HG03196 (cell line): Measurements from ENCODE around the gene TNFRSF1B.

Experiments
- ATAC-seq: cut with Tn5 transposase; IDR thresholded peaks from one replicate; pipeline ENCODE4 v1.9.1; 2021; ENCODE audit not compliant: unreplicated experiment

The TNFRSF1B gene

GRCh38 chr1:12174924-12175810 lies 8.4 kb downstream of the TNFRSF1B start:
- no peak for ATAC-seq

GRCh38 chr1:12176298-12177118 lies 9.7 kb downstream of the TNFRSF1B start:
- no peak for ATAC-seq

- no peak for ATAC-seq
Measured at GRCh38 chr1:12177156-12177998, 10.6 kb downstream of the TNFRSF1B start.

DNA sequence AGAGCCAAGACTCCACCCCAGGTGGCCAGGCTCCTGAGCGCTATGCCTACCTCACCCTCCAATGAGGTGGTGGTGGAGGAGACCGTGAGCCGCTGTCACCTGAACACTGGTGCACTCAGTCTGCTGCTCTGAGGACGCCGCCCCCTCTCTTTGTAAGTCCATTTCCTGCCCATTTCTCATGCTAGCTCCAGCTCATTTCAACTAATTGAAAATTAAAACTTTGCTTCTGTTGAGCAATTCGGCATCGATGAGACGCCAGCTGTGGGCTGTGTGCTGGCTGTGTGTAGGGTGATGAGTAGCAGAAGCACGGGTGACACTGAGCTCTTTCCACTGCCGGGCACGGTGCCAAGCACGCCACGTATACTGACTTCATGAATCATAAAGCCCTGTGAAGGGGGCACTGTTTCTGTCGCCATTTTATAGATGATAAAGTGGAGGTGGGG lies 11.2 kb downstream of the TNFRSF1B start:
- no peak for ATAC-seq

GRCh38 chr1:12178511-12178910 lies 11.7 kb downstream of the TNFRSF1B start:
- no peak for ATAC-seq

- ATAC-seq = no peak
Measured at GRCh38 chr1:12179111-12179519, 12.3 kb downstream of the TNFRSF1B start.

GRCh38 chr1:12179676-12180075 lies 12.9 kb downstream of the TNFRSF1B start:
- ATAC-seq = no peak

DNA sequence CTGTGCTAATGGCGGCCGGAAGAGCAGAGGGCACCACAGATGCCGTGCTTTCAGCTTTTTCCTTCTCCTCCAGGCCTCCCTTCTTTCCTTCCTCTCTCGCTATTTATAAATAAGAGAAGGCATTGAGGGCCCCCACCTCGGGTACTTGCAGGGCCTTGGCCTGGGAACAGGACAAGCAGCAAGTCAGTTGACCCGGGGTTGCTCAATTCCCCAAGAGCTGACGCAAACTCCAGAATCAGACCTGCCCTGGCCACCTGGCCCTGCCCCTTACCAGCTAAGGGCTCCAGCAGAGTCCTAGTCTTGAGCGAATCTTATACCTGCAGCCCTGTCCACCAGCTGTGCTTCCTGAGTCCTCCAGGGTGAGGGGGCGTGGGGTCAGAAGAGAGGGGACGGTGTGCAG lies 13.5 kb downstream of the TNFRSF1B start:
- no peak for ATAC-seq

DNA sequence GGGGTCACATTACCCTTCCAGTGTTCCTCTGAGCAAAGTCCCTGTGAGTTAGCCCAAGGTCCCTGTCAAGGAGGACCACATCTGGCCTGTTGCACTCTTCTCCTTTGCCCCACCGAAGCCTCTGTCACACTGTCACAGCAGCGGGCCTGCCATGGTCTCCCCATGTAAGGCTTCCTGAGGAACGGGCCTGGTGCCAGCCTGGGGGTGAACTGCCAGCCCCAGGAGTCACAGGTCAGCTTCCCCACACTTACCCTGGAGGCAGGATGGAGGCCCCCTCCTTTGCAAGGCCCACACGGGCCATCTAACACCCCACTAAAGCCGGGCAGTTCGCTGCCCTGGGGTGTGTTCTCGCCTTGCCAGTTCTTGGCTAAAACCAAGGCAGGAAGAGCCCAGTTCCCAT lies 14.1 kb downstream of the TNFRSF1B start:
- no peak for ATAC-seq

GRCh38 chr1:12181568-12181967 lies 14.8 kb downstream of the TNFRSF1B start:
- no peak for ATAC-seq

DNA sequence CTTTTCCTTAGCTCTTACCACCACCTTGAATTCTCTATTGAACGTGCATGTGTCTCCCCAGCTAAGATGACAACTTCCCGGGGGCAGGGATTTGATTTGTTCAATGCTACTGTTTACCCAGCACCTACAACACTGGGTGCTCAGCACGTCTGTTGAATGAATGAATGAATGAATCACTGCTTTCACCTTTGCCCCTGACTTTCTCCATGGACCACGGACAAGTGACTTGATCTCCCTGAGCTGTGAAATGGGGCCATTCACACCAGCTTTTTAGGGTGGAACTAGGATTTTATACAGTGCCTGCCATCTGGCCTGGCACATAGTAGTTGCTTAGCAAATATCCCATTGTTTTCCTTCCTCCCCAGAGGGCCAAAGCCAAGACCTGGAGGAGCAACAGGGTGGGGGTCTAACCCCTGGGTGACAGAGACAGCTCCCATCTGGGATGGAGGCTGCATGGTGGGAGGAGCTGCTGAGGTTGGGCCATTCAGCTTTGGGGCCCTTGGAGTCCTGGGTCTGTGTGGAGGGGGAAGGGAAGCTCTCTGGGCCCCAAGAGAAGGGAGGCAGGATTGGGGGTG lies 15.7 kb downstream of the TNFRSF1B start:
- ATAC-seq = no peak

DNA sequence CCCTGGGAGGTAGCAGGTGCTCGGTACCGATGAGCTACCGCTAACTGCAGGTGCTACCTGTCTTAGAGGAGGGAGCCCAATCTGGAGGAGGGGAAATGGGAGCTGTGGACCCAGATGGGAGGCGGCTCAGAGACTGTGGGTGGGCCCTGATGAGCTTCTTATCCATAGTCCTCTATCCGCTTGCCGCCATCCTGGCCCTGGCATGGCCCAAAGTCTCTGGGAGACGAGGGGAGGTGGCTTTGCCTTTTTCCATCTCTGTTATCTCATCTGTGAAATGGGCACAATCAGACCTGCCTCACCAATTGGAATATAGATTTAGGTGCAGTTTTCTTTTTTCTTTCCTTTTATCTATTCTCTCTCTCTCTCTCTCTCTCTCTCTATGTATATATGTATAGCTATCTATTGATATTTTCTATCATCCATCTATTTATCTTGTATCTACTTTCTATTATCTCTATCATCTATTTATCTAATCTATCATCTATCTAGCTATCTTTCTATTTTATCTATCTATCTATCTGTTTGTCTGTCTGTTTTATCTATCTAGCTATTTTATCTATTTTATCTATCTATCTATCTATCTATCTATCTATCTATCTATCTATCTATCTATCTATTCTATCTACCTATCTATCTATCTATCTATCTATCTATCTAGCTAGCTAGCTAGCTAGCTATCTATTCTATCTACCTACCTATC lies 16.5 kb downstream of the TNFRSF1B start:
- ATAC-seq = no peak

DNA sequence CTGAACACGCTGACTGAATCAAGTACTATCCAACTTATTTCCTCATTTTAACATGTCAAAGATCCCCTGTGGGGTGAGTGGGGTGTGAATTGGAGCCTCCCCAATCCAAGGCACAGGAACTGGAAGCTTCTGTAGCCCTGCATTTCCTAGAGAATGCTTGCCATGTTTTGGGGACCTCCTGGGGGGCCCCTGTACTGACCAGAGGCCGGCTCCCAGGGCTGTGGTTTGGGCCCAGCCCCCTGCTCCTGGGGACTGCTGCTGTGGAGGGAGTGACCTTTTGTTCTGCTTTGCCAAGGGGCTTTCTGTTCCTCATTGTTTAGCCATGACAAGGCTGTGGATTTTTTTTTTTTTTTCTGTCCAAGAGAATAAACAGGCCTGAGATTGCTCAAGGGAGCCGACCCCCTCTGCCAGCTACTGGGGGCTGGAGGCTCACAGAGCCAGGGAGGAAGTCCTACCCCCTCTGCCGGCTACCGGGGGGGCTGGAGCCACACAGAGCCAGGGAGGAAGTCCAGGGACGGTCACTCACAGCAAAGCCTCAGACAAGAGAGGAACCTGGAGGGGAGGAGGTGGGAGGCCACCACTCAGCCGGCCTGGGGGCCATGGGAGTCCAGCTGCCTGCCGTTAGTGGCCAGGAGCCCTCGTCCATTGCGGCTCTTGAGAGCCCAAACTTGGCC lies 17.4 kb downstream of the TNFRSF1B start:
- no peak for ATAC-seq

- ATAC-seq = no peak
Measured at GRCh38 chr1:12185036-12185917, 18.5 kb downstream of the TNFRSF1B start.

DNA sequence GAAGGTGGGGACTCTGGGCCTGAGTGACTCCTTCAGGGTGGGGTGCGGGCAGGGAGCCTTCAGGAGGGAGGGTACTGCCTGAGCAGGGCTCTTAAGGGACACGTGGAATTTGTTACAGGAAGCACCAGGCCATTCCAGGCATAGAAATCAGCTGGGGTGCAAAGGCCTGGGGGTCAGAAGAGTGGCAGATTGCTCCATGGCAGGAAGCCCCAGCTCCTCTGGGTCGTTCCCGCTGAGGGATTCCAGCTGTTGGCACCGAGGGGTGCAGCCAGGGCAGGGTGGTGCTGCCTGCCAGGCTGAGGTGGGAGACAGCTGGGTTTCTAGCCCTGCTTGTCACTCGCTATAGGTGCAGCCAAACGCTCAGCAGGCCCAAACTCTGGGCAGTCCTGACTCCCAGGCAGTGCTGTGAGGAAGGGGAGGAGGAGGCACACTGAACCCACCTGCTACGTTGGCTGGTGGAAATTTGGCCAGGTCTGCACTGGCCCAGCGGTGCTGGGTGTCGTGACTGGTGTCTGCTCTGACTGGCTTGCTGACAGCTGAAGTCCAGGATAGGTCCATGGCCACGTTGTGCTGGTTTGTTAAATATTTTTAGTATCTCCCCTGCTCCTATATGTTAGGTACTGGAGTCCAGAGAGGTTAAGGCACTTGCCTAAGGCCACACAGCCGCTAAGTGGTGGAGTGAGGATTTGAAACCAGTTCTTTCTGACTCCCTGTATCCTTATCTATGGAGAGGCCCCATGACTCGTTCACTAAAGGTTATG lies 19.3 kb downstream of the TNFRSF1B start:
- ATAC-seq = no peak

GRCh38 chr1:12186679-12186985 lies 19.8 kb downstream of the TNFRSF1B start:
- ATAC-seq = no peak

DNA sequence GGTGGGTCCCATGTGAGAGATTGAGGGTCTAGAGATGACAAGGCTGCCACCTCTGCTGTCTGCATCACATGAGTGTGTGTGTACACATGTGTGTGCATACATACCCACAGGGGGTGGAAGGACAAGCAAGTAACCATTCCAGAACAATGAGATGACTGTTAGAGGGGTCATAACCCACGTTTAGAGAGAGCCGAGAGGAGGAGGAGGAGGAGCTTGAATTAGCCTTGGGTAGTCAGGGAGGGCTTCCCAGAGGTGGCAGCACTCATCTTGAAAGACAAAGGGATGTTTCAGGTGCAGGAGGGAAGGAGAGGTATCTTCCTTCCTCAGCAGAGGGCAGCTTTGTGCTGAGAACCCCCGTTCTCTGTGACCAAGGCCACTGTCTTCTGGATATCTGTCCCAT lies 21.3 kb downstream of the TNFRSF1B start:
- ATAC-seq = no peak
